Left lung (tissue), 10 donors: Measurements from ENCODE around the gene KLHDC4. TPM values are rescaled to one million over a fixed set of nuclear protein-coding genes. Genes with fewer than 3 reads are reported as not detected.

Experiments
- ATAC-seq: fragments of 200-7000 bp; cut with Tn5 transposase; one replicate; pipeline ENCODE4 v1.9.1; 2020; ENCODE audit warnings: moderate library complexity
- DNase-seq, 4 donors: peaks; one replicate each; pipeline ENCODE4 v3.0.0-alpha.2; 2013 to 2020
- H3K27ac ChIP-seq, 2 donors: fragments of 200-600 bp; sonication (generic) in 1 of 2; one replicate each; pipeline versions ENCODE4 v1.5.0 to v1.8.0; 2020 to 2021
- H3K27me3 ChIP-seq, 2 donors: fragments of 200-600 bp; sonication (generic) in 1 of 2; one replicate each; pipeline versions ENCODE4 v1.5.0 to v1.8.0; 2020 to 2021
- H3K36me3 ChIP-seq, 2 donors: fragments of 200-600 bp; sonication (generic) in 1 of 2; one replicate each; pipeline versions ENCODE4 v1.5.0 to v1.8.0; 2020 to 2021
- H3K4me1 ChIP-seq, 2 donors: fragments of 200-600 bp; one replicate each; pipeline ENCODE4 v1.8.0; 2021
- H3K4me3 ChIP-seq, 2 donors: fragments of 200-600 bp; sonication (generic) in 1 of 2; one replicate each; pipeline versions ENCODE4 v1.5.0 to v1.8.0; 2020 to 2021; ENCODE audit warnings: mild to moderate bottlenecking in 1 of 2
- H3K9me3 ChIP-seq, 2 donors: fragments of 200-600 bp; sonication (generic) in 1 of 2; one replicate each; pipeline versions ENCODE4 v1.5.0 to v1.8.0; 2020 to 2021
- CTCF ChIP-seq, 2 donors: fragments of 200-600 bp; sonication (generic) in 1 of 2; IDR thresholded peaks; one replicate each; pipeline versions ENCODE4 v1.5.0 to v1.8.0; 2021; ENCODE audit warnings: antibody characterized with exemption in 2 of 2
- intact Hi-C, 2 donors: fragments of 100-400 bp; cut with DNase I; formaldehyde crosslinking; loops; one replicate each; pipeline versions ENCODE4 v1.11.2 to v1.14.2; 2022
- polyA plus RNA-seq, 6 donors: library from polyadenylated mRNA; unstranded; fragments of 120-200 nt; gene quantifications; one replicate each; pipeline ENCODE4 v1.2.1, GENCODE V29; 2013; ENCODE audit not compliant: insufficient read length in 6 of 6
- total RNA-seq, 2 donors: library from RNA; stranded (reverse); fragmentation: NEBNext Ultra II Directional; extraction: Animal tissue kit (Norgen Biotek cat#: 25700); gene quantifications; one replicate each; pipeline ENCODE4 v1.2.1, GENCODE V29; 2021
- donor health status: DM: no; HTN: yes; CAD: no.
- donor health status: DM: no; HTN: no; CAD: no.

The KLHDC4 gene
- total and polyA plus RNA-seq, 8 donors: 31.3 to 46.7 (median 36.9) TPM

GRCh38 chr16:87733190-87733589 is 32.6 kb downstream of the KLHDC4 start:
- TF ChIP-seq CTCF (IDR thresholded peaks at IDR 0.05): no peak
- no peaks in the 10 kb centered on the region for H3K27me3 ChIP-seq
- H3K4me3 ChIP-seq: no peak overlapping the region
- intact Hi-C loops: no loop called here
- ATAC-seq (no peak), DNase-seq (no peak)
- H3K9me3 ChIP-seq: no peaks in the 10 kb centered on the region
- peaks cover 0 to 70% of the 10 kb centered on the region in 2 donors for H3K36me3 ChIP-seq
- no peaks in the 10 kb centered on the region for H3K4me1 ChIP-seq
- no peak overlapping the region for H3K27ac ChIP-seq

- H3K4me1 ChIP-seq: no peaks in the 10 kb centered on the region
- H3K36me3 ChIP-seq: peaks cover 0 to 62% of the 10 kb centered on the region in 2 donors
- no peak for TF ChIP-seq CTCF (IDR thresholded peaks at IDR 0.05)
- no peaks in the 10 kb centered on the region for H3K9me3 ChIP-seq
- H3K27me3 ChIP-seq: no peaks in the 10 kb centered on the region
- DNase-seq: no peak
- no peak overlapping the region for H3K27ac ChIP-seq
- H3K4me3 ChIP-seq: no peak overlapping the region
- intact Hi-C loops: no loop called here
- no peak for ATAC-seq
These were observed 34.2 kb downstream of the KLHDC4 start for GRCh38 chr16:87731607-87732006.

- Histone ChIP-seq H3K36me3 (peaks cover 0 to 59% of the 10 kb centered on the region in 2 donors), H3K9me3 (no peaks in the 10 kb centered on the region), H3K4me1 (no peaks in the 10 kb centered on the region), H3K27ac (no peak overlapping the region), H3K27me3 (no peaks in the 10 kb centered on the region), H3K4me3 (no peak overlapping the region)
- intact Hi-C loops: no loop called here
- no peak for TF ChIP-seq CTCF (IDR thresholded peaks at IDR 0.05)
- ATAC-seq (peak; percentile 69), DNase-seq (peak in 3 of 4 donors; percentile 44 to 45 (median 44))
These were observed 36.4 kb downstream of the KLHDC4 start for GRCh38 chr16:87729266-87729954.

- no peak overlapping the region for H3K27ac ChIP-seq
- no peak for ATAC-seq
- H3K9me3 ChIP-seq: no peaks in the 10 kb centered on the region
These were observed 37.8 kb downstream of the KLHDC4 start for GRCh38 chr16:87728026-87728425.

More at GRCh38 chr16:87728026-87728425, 37.8 kb downstream of the KLHDC4 start:
- peak in 1 of 4 donors; percentile 3 for DNase-seq
- TF ChIP-seq CTCF (IDR thresholded peaks at IDR 0.05): no peak
- Histone ChIP-seq H3K4me3 (no peak overlapping the region), H3K4me1 (peaks cover 3 to 5% of the 10 kb centered on the region in 2 donors), H3K27me3 (no peaks in the 10 kb centered on the region), H3K36me3 (peaks cover 0 to 56% of the 10 kb centered on the region in 2 donors)
- intact Hi-C loops: no loop called here
